ENCODE data around the gene ARHGAP4.

GRCh38 chrX:153883163-153883843, 42.8 kb downstream of the ARHGAP4 start:
- TF ChIP-seq, protein P1, sequence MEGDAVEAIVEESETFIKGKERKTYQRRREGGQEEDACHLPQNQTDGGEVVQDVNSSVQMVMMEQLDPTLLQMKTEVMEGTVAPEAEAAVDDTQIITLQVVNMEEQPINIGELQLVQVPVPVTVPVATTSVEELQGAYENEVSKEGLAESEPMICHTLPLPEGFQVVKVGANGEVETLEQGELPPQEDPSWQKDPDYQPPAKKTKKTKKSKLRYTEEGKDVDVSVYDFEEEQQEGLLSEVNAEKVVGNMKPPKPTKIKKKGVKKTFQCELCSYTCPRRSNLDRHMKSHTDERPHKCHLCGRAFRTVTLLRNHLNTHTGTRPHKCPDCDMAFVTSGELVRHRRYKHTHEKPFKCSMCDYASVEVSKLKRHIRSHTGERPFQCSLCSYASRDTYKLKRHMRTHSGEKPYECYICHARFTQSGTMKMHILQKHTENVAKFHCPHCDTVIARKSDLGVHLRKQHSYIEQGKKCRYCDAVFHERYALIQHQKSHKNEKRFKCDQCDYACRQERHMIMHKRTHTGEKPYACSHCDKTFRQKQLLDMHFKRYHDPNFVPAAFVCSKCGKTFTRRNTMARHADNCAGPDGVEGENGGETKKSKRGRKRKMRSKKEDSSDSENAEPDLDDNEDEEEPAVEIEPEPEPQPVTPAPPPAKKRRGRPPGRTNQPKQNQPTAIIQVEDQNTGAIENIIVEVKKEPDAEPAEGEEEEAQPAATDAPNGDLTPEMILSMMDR (conservative IDR thresholded peaks at IDR 0.05) = no peak
- no peak for TF ChIP-seq EZH2 (IDR thresholded peaks at IDR 0.05; ENCODE audit: low read depth)
